Ovary (tissue), 10 donors: ENCODE results near the gene KCND2. TPM values are rescaled to one million over a fixed set of nuclear protein-coding genes. Genes with fewer than 3 reads are reported as not detected.

Experiments used
- DNase-seq, 5 donors: peaks; one replicate each; pipeline ENCODE4 v3.0.0-alpha.2; 2019 to 2020
- H3K27ac ChIP-seq, 2 donors: fragments of 200-600 bp; one replicate each; pipeline versions ENCODE4 v1.5.1 to v1.8.0; 2019 to 2022
- H3K27me3 ChIP-seq: fragments of 200-600 bp; one replicate; pipeline ENCODE4 v1.8.0; 2022
- H3K36me3 ChIP-seq: fragments of 200-600 bp; sonication (generic); one replicate; pipeline ENCODE4 v1.5.1; 2019
- H3K4me1 ChIP-seq: one replicate; pipeline ENCODE4 v1.8.1; 2013; ENCODE audit warnings: mild to moderate bottlenecking, moderate library complexity; ENCODE audit not compliant: insufficient read depth
- H3K4me3 ChIP-seq: fragments of 200-600 bp; sonication (generic); one replicate; pipeline ENCODE4 v1.5.1; 2017
- H3K9me3 ChIP-seq, 2 donors: fragments of 200-600 bp in 1 of 2; sonication (generic) in 1 of 2; one replicate each; pipeline versions ENCODE4 v1.5.1 to v1.8.1; 2013 to 2019; ENCODE audit warnings: mild to moderate bottlenecking in 1 of 2, moderate library complexity in 1 of 2
- EP300 ChIP-seq: sonication (generic); formaldehyde crosslinking; IDR thresholded peaks from one replicate; pipeline ENCODE4 v1.6.1; 2017; ENCODE audit warnings: antibody characterized with exemption
- POLR2A ChIP-seq: fragments of 450-650 bp; IDR thresholded peaks from one replicate; pipeline ENCODE4 v1.6.1; 2017; ENCODE audit warnings: antibody characterized with exemption, mild to moderate bottlenecking, moderate library complexity
- WGBS, 3 donors: extraction: QIAGEN DNeasy Blood & Tissue Kit in 1 of 3; methylation state at CpG; one replicate each; pipeline versions ENCODE4 v1.1.5 to v1.1.7; 2013 to 2017; 5-methylcytosine and 5-hydroxymethylcytosine counted together
- intact Hi-C, 4 donors: fragments of 100-400 bp; cut with DNase I; formaldehyde crosslinking; loops; one replicate each; pipeline versions ENCODE4 v1.11.0 to v1.15.1; 2022 to 2023
- long read RNA-seq, 3 donors: library from polyadenylated mRNA in 2 of 3; unstranded in 2 of 3; transcript quantifications; one replicate each; pipeline ENCODE4 v2.0.0 and lab custom pipeline, GENCODE V29; 2021 to 2026
- polyA plus RNA-seq, 2 donors: library from polyadenylated mRNA; stranded (reverse); fragments of 200-250 nt in 1 of 2; fragments of 350-450 nt in 1 of 2; fragmentation: Illumina TruSeq in 1 of 2; extraction: RNeasy Lipid Tissue Mini Kit (QIAGEN cat#74804) in 1 of 2; gene quantifications; one replicate each; pipeline ENCODE4 v1.2.3, GENCODE V29; 2013 to 2014
- total RNA-seq, 7 donors: library from RNA; depleted of rRNA in 2 of 7; stranded (reverse); fragments of >200 nt in 2 of 7; fragmentation: NEBNext Ultra II Directional in 3 of 7; extraction: Animal tissue kit (Norgen Biotek cat#: 25700) in 3 of 7; gene quantifications; one replicate each; pipeline versions ENCODE4 v1.1.0 to v1.2.4, GENCODE V29; 2016 to 2023
- TF ChIP-seq, protein P1 (sequence below), 3 donors: fragments of 450-650 bp in 2 of 3; fragments of 200-600 bp in 1 of 3; IDR thresholded peaks; one replicate each; pipeline versions ENCODE4 v1.5.1 to v1.8.0; 2016 to 2022; ENCODE audit warnings: antibody characterized with exemption in 3 of 3, mild to moderate bottlenecking in 1 of 3
- donor health status: DM: no; HTN: no; CAD: no; lungs with moderate emphysema.
- donor health status: DM: no; HTN: no; CAD: no.
- donor health status: Bipolar disorder and iron deficiency.
- donor health status: DM: yes; HTN: yes; CAD: no.
- donor health status: DM: no; HTN: no; CAD: no.
- donor health status: DM: yes; HTN: yes; CAD: no.

KCND2 gene
- total RNA-seq, result 10 to 100 TPM in 2 of 7 donors, 1 to 10 TPM in 5; 3.2 to 14.5 (median 7.7) TPM
- 1 to 10 TPM; 3.2 to 3.4 TPM for polyA plus RNA-seq
- long read RNA-seq, donor 1, partial matches to known transcripts, result 1 of 6 reads
- long read RNA-seq, donor 1, other reads (novel, unspliced or antisense), result 5 of 6 reads
- long read RNA-seq, donor 2, result 0 reads
- long read RNA-seq, donor 3, partial matches to known transcripts, result 0 of 3 reads
- long read RNA-seq, donor 3, other reads (novel, unspliced or antisense), result 3 of 3 reads

- TF ChIP-seq, protein P1, sequence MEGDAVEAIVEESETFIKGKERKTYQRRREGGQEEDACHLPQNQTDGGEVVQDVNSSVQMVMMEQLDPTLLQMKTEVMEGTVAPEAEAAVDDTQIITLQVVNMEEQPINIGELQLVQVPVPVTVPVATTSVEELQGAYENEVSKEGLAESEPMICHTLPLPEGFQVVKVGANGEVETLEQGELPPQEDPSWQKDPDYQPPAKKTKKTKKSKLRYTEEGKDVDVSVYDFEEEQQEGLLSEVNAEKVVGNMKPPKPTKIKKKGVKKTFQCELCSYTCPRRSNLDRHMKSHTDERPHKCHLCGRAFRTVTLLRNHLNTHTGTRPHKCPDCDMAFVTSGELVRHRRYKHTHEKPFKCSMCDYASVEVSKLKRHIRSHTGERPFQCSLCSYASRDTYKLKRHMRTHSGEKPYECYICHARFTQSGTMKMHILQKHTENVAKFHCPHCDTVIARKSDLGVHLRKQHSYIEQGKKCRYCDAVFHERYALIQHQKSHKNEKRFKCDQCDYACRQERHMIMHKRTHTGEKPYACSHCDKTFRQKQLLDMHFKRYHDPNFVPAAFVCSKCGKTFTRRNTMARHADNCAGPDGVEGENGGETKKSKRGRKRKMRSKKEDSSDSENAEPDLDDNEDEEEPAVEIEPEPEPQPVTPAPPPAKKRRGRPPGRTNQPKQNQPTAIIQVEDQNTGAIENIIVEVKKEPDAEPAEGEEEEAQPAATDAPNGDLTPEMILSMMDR (IDR thresholded peaks at IDR 0.05), result no peak
- no peak for TF ChIP-seq EP300
- no peak for TF ChIP-seq POLR2A
- H3K27me3 ChIP-seq, result no peaks in the 10 kb centered on the region
- intact Hi-C loops, result loop anchor here (5.0 to 10.0 kb wide), 2 partner anchors 336 to 338 kb away; no protein-coding TSS in a partner anchor
- no peaks in the 10 kb centered on the region for H3K9me3 ChIP-seq
- peak within 1 kb of the TSS; percentile 52 for H3K4me3 ChIP-seq
- H3K27ac ChIP-seq, result peak within 1 kb of the TSS; percentile 8 to 62
- no peaks in the 10 kb centered on the region for H3K36me3 ChIP-seq
- DNase-seq, result peak; percentile 35 to 66 (median 41)
- H3K4me1 ChIP-seq, result no peaks in the 10 kb centered on the region
- 0 to 1% (median 1%) methylated on average over 51 to 69 of the region's 69 CpGs for WGBS, 3 donors
Observed at GRCh38 chr7:120272701-120273475, at the start of gene KCND2. Gene KCND2, plus strand, starts transcription at chr7:120273175.

DNA sequence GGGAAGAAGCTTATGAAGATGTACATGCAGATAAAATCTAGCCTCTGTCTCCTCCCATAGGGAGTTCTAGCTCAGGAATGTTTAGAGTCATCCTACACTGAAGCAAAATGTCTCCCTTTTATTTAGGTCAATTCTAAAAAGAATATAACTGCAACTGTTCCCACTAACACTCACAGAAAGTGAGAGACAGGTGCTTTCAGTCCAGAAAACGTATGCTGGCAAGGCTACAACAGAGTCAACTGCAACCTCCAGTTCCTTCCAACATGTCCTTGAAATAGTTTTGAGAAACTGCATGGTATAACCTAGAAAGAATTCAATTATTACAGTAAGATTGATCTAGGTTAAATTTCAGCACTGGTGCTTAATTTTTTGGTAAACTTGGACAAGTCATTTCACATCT lies 46.8 kb upstream of the KCND2 start:
- no peak overlapping the region for H3K4me3 ChIP-seq
- H3K9me3 ChIP-seq, result no peaks in the 10 kb centered on the region
- no peak for DNase-seq
- no peaks in the 10 kb centered on the region for H3K36me3 ChIP-seq
- intact Hi-C loops, result no loop called here
- H3K4me1 ChIP-seq, result no peaks in the 10 kb centered on the region
- no peak overlapping the region for H3K27ac ChIP-seq
- TF ChIP-seq POLR2A (no peak), EP300 (no peak)
- TF ChIP-seq, protein P1 (IDR thresholded peaks at IDR 0.05), result no peak
- 35 to 46% (median 43%) methylated on average over 1 of the region's 1 CpG for WGBS, 3 donors
- no peaks in the 10 kb centered on the region for H3K27me3 ChIP-seq

- WGBS, 3 donors, result 83 to 86% (median 84%) methylated on average over 3 of the region's 3 CpGs
- intact Hi-C loops, result no loop called here
- no peaks in the 10 kb centered on the region for H3K36me3 ChIP-seq
- no peak for DNase-seq
- no peak for TF ChIP-seq POLR2A
- TF ChIP-seq, protein P1 (IDR thresholded peaks at IDR 0.05), result no peak
- no peak for TF ChIP-seq EP300
- H3K4me3 ChIP-seq, result no peak overlapping the region
- no peaks in the 10 kb centered on the region for H3K27me3 ChIP-seq
- H3K27ac ChIP-seq, result no peak overlapping the region
- no peaks in the 10 kb centered on the region for H3K4me1 ChIP-seq
- no peaks in the 10 kb centered on the region for H3K9me3 ChIP-seq
Observed at GRCh38 chr7:120227255-120227654, 45.7 kb upstream of the KCND2 start.

DNA sequence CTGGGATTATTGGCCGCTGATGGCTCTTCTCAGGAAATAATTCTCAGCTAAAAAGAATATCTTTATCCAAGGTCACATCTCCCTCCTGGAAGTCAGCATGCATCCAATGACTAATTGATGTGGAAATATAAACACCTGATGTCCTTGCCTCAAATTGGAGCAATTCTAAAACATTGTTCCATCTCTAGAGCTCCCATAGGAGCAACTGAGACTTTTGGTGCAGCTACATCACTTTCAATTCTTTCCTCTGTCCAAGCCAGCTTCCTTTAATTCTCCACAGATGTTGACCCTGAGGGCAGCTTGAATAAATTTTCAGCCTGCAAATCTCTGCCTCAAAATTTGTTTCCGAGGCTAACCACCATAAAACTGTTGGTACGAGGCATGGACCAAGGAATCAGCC lies 43.9 kb upstream of the KCND2 start:
- H3K27me3 ChIP-seq, result no peaks in the 10 kb centered on the region
- no peaks in the 10 kb centered on the region for H3K4me1 ChIP-seq
- intact Hi-C loops, result no loop called here
- no peak overlapping the region for H3K27ac ChIP-seq
- H3K36me3 ChIP-seq, result no peaks in the 10 kb centered on the region
- WGBS, 3 donors, result 58 to 76% (median 75%) methylated on average over 3 of the region's 3 CpGs
- no peak for DNase-seq
- H3K4me3 ChIP-seq, result no peak overlapping the region
- no peaks in the 10 kb centered on the region for H3K9me3 ChIP-seq
- TF ChIP-seq, protein P1 (IDR thresholded peaks at IDR 0.05), result no peak
- TF ChIP-seq POLR2A (no peak), EP300 (no peak)
